SK-N-SH (cell line): ENCODE data around the gene CADM3. TPM values are rescaled to one million over a fixed set of nuclear protein-coding genes. Genes with fewer than 3 reads are reported as not detected.

Experiments used
- EP300 ChIP-seq, 2 experiments: IDR thresholded peaks; 2 replicates each; pipeline versions ENCODE4 v1.4.0 to v1.6.1; 2012; ENCODE audit warnings: borderline replicate concordance in 1 of 2, low read depth in 1 of 2, low read length in 1 of 2
- EZH2phosphoT487 ChIP-seq: fragments of 200-600 bp; sonication (generic); IDR thresholded peaks from 2 replicates; pipeline ENCODE4 v1.6.1; 2017; ENCODE audit warnings: low read depth, mixed run types, mild to moderate bottlenecking, antibody characterized with exemption, moderate library complexity, borderline replicate concordance
- FOSL2 ChIP-seq: IDR thresholded peaks from 2 replicates; pipeline ENCODE4 v1.4.0; 2012; ENCODE audit warnings: low read depth, mild to moderate bottlenecking, moderate library complexity, borderline replicate concordance
- FOXJ3 ChIP-seq: sonication (generic); formaldehyde crosslinking; IDR thresholded peaks from 2 replicates; pipeline ENCODE4 v1.5.1; 2020; ENCODE audit warnings: mild to moderate bottlenecking, missing genetic modification reagents
- GABPA ChIP-seq: IDR thresholded peaks from 2 replicates; pipeline ENCODE4 v1.4.0; 2012; ENCODE audit warnings: low read depth, mild to moderate bottlenecking
- GATA2 ChIP-seq: sonication (generic); formaldehyde crosslinking; IDR thresholded peaks from 2 replicates; pipeline ENCODE4 v1.5.0; 2020; ENCODE audit warnings: mild to moderate bottlenecking, missing genetic modification reagents
- JUND ChIP-seq: IDR thresholded peaks from 2 replicates; pipeline ENCODE4 v1.4.0; 2012
- MEF2A ChIP-seq: IDR thresholded peaks from 2 replicates; pipeline ENCODE4 v1.4.0; 2012; ENCODE audit warnings: low read depth, borderline replicate concordance
- NFIC ChIP-seq: IDR thresholded peaks from 2 replicates; pipeline ENCODE4 v1.4.0; 2012; ENCODE audit warnings: borderline replicate concordance
- NRF1 ChIP-seq: IDR thresholded peaks from 2 replicates; pipeline ENCODE4 v1.6.1; 2012; ENCODE audit warnings: low read depth, mild to moderate bottlenecking, low read length
- PBX3 ChIP-seq: IDR thresholded peaks from 2 replicates; pipeline ENCODE4; 2012
- POLR2AphosphoS5 ChIP-seq: IDR thresholded peaks from 2 replicates; pipeline ENCODE4 v1.6.1; 2012; ENCODE audit warnings: low read depth, low read length
- RAD21 ChIP-seq: IDR thresholded peaks from 2 replicates; pipeline ENCODE4 v1.6.1; 2012; ENCODE audit warnings: mild to moderate bottlenecking, low read length
- RCOR1 ChIP-seq: fragments of 150-350 bp; IDR thresholded peaks from 2 replicates; pipeline ENCODE4 v1.6.1; 2017; ENCODE audit warnings: antibody characterized with exemption, low read length
- REST ChIP-seq: IDR thresholded peaks from 2 replicates; pipeline ENCODE4 v1.6.1; 2012; ENCODE audit warnings: mild to moderate bottlenecking, low read depth, low read length, moderate library complexity
- RXRA ChIP-seq: IDR thresholded peaks from 2 replicates; pipeline ENCODE4 v1.4.0; 2012; ENCODE audit warnings: low read depth, mild to moderate bottlenecking, borderline replicate concordance
- SIN3A ChIP-seq: IDR thresholded peaks from 2 replicates; pipeline ENCODE4 v1.6.1; 2012; ENCODE audit warnings: low read depth, mild to moderate bottlenecking, low read length, moderate library complexity, borderline replicate concordance
- SMC3 ChIP-seq: IDR thresholded peaks from 2 replicates; pipeline ENCODE4 v1.6.1; 2012; ENCODE audit warnings: low read depth, low read length, improper control_type of control experiment
- TAF1 ChIP-seq: IDR thresholded peaks from 2 replicates; pipeline ENCODE4 v1.6.1; 2012; ENCODE audit warnings: low read depth, mild to moderate bottlenecking, low read length, moderate library complexity, borderline replicate concordance
- TCF12 ChIP-seq: IDR thresholded peaks from 2 replicates; pipeline ENCODE4 v1.4.0; 2012
- TEAD4 ChIP-seq: IDR thresholded peaks from 2 replicates; pipeline ENCODE4 v1.4.0; 2012; ENCODE audit warnings: mild to moderate bottlenecking, borderline replicate concordance; ENCODE audit not compliant: insufficient read depth
- YY1 ChIP-seq: IDR thresholded peaks from 2 replicates; pipeline ENCODE4 v1.4.0; 2012; ENCODE audit warnings: low read depth, mild to moderate bottlenecking
- polyA plus RNA-seq, 3 experiments: library from polyadenylated mRNA; depleted of rRNA; stranded (reverse); fragments of >200 nt; gene quantifications; 2 replicates each; pipeline ENCODE4 v1.2.3, GENCODE V29; 2012

The CADM3 gene
- polyA plus RNA-seq, 1 of the 3 experiments (the other 2 are of a cell fraction): 0.94 TPM

- TF ChIP-seq TCF12 (no peak), SMC3 (peak; percentile 96), GATA2 (CRISPR knock-in tag) (peak; percentile 72), PBX3 (no peak), NRF1 (0 out of 2 replicates have a peak, but pooled peaks have one; percentile 12), RCOR1 (no peak), EP300 (IDR thresholded peaks at IDR 0.05; ENCODE audit: borderline replicate concordance in 1 of 2, low read depth in 1 of 2, low read length in 1 of 2) (no peak), RXRA (no peak), FOSL2 (no peak), EZH2phosphoT487 (no peak), MEF2A (no peak), TEAD4 (no peak), POLR2AphosphoS5 (no peak), SIN3A (no peak), NFIC (no peak), JUND (no peak), RAD21 (peak; percentile 82), FOXJ3 (no peak), REST (no peak), YY1 (no peak), GABPA (no peak), TAF1 (no peak)
Measured at GRCh38 chr1:159197561-159198557, 26.4 kb downstream of the CADM3 start (continued).
